ENCODE results near the gene ARHGAP1.
"Not testable (repeated sequence)": the region's sequence is repeated elsewhere in the genome, so short reads cannot be mapped to it uniquely, and the experiment has no call there.

Gene ARHGAP1

DNA sequence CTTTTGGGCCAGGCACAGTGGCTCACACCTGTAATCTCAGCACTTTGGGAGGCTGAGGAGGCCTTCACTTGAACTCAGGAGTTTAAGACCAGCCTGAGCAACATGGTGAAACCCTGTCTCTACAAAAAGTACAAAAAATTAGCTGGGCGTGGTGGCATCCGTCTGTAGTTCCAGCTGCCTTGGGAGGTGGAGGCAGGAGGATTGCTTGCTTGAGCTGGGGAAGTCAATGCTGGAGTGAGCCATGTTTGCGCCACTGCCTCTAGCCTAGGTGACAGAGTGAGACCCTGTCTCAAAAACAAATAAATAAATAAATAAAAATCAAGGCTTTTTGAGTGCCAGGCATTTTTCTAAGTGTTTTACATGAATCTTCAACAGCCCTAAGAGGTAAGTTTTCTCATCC lies 29.9 kb downstream of the ARHGAP1 start:
- not testable (repeated sequence) for DNase-seq

DNA sequence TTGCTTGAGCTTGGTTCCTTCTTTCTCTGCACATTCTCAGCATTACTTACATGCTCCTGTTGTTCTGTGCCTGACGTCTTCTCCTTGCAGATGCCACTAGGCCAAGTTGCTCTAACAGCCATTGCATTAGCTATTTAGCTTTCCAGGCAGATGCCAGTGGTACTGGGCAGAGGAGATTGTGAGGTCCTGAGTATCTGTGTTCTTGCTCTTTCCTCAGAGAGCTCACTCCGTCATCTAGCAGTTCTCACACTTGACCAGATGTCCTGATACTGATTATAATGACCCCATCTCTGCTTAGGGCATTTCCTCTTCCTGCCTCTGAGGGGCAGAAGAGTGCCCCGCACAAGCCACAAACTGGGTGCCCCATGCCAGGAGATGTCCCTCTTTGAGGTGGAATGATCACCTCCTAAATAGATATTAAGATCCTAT lies 30.7 kb downstream of the ARHGAP1 start:
- DNase-seq: no peak

DNA sequence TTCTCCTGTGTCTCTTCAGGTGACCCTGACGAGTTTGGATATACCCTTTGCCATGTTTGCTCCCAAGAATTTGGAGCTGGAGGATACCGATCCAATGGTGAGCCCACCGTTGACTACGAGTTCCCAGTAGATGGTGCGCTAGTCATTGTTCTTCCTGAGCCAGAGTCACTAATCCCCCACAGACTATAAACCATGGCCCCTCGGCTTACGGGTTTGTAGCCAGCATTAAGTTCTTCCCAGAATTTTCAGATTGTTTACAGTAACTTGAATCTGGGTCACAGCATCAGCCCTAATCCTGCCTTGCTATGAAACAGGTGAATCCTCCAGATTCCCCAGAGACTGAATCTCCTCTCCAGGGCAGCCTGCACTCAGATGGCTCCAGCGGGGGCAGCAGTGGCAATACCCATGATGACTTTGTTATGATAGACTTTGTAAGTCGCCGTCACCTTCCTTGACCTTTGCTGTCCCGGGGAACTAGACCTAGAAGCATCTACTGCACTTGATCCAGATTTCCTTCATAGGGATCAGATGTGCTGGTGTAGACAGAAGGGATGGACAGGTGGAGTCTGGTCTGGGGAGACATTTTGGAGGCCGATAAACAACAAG lies 31.8 kb downstream of the ARHGAP1 start:
- no peak for DNase-seq

DNA sequence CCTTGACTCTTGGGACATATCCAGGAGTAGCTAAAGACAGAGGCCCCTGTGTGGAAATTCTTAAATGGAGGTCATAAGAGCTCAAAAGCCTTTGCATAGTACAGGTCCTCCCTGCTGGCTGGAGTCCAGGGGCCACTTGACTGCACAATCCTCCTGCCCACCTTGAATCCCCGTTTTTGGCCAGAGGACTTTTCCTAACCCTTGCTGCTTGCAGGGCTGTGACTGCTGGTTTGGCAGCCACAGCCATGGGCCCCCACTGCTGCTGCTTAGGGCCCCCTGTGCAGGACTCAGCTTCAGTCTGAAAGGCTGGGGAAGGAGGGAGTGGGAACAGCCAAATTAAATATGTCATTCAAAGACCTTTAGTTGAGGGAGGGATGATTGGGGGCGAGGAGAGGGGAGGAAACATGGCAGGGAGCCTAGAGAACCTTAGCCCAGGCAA lies 33.4 kb downstream of the ARHGAP1 start:
- DNase-seq: no peak

- DNase-seq: no peak
These were observed 33.9 kb downstream of the ARHGAP1 start for GRCh38 chr11:46666516-46666915.

DNA sequence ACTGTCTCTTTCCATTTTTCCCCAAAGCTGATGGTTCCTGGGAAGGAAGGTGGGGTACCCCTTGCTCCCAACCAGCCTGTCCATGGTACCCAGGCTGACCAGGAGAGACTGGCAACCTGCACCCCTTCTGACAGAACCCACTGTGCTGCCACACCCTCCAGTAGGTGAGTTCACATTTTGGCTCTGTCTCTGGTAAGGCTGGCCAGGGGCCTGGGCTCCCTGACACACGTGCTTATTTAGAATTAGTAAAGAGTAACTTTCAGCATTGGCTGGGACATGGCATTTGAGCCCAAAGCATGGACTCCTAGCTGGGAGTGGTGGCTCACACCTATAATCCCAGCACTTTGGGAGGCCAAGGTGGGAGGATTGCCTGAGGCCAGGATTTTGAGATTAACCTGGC lies 35.1 kb downstream of the ARHGAP1 start:
- DNase-seq: no peak

DNA sequence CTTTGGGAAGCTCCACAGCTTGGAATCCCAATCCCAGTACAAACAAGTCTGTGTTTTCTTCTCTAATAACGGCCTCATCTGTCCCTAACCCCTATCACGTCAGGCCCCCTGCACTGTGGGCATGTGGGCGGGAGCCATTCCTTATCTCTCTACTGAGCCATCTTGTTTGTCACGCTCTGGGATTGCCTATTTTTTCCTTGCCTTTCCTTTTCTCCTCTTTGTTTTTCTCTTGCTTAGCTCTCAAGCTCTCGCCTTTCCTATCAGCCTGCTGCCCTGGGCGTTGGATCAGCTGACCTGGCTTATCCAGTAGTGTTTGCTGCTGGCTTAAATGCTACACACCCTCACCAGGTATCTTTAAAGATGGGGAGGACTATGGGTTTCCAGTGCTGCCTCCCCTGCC lies 35.8 kb downstream of the ARHGAP1 start:
- no peak for DNase-seq

GRCh38 chr11:46663277-46663940 lies 37.0 kb downstream of the ARHGAP1 start:
- DNase-seq: no peak

DNA sequence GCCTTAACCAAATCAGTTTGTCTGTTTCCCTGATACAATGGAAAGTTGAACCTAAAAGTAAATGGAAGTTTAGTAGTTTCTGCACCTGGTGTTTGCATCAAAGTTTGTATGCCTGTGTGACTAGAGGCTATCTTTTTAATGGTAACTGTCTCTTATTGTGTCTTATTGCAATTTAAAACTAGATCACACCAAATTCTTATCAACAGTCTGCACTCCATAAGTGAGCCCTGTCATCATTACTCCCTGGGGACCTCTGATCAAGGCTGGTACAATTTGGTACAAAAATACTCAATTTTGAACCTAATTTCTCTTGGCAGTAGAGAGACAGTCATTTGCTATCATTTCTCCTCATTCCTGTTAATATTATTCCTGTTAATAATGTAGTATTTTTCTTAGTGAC lies 38.1 kb downstream of the ARHGAP1 start:
- no peak for DNase-seq

GRCh38 chr11:46661836-46662235 lies 38.6 kb downstream of the ARHGAP1 start:
- DNase-seq: no peak

- no peak for DNase-seq
These were observed 40.5 kb downstream of the ARHGAP1 start for GRCh38 chr11:46659908-46660307.

DNA sequence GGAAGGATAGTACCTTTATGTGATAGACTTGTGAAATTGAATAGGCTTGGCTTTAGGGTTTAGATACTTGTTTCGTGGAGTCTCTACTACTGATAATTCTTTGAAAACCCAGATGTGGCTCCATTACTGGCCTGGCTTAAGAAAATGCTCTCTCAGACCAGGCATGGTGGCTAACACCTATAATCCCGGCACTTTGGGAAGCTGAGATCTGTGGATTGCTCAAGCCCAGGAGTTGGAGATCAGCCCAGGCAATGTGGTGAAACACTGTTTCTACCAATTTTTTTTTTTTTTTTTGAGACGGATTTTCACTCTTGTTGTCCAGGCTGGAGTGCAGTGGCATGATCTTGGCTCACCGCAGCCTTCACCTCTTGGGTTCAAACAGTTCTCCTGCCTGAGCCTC lies 42.2 kb downstream of the ARHGAP1 start:
- no peak for DNase-seq

GRCh38 chr11:46657186-46657585 lies 43.2 kb downstream of the ARHGAP1 start:
- no peak for DNase-seq

- no peak for DNase-seq
These were observed 44.8 kb downstream of the ARHGAP1 start for GRCh38 chr11:46655631-46656030.

DNA sequence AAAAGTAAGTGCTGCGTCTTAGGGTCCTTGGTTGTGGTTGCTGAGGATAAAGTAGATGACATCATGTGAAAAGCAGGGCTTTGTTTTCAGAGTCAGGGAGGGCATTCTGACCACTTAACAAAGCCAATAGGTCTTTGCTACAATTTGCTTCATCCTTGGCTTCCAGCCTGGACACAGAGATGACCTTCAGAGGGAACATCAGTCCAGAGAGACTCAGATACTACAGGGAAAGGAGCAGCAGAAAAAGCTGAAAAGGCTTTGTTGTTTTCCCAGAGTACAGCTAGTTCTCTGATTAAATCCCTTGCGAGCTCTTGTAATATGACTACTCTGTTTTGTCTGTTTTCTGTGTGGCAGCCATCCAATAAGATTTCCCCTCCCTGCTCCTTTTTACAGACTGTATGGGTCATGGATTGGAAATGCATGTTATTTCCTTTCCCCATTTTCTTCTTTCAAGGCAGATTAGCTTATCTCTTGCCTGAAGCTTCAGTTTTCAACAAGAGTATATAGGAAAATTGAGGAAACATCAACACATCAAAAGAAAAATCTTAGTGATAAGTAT lies 51.2 kb downstream of the ARHGAP1 start:
- DNase-seq: peak; percentile 38

GRCh38 chr11:46643986-46644385 lies 56.4 kb downstream of the ARHGAP1 start:
- no peak for DNase-seq

DNA sequence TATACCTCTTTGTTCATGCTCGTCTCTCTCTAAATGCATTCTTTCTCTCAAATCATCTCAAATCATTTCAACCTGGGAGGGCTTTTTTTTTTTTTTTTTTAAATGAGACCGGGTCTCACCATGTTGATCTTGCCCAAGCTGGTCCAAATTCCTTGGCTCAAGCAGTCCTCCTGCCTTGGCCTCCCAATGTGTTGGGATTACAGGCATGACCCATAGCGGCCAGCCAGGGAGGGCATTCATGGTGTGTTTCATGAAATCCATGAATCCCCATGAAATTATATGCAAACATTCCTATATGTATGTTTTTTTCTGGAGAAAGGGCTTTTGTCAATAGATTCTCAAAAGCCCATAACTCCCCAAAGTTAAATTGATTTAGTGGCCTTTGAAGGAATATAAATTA lies 56.9 kb downstream of the ARHGAP1 start:
- no peak for DNase-seq

- DNase-seq: no peak
These were observed 57.6 kb downstream of the ARHGAP1 start for GRCh38 chr11:46642627-46643335.

- no peak for DNase-seq
These were observed 58.8 kb downstream of the ARHGAP1 start for GRCh38 chr11:46641639-46642038.

- DNase-seq: no peak
These were observed 60.2 kb downstream of the ARHGAP1 start for GRCh38 chr11:46640036-46640788.

DNA sequence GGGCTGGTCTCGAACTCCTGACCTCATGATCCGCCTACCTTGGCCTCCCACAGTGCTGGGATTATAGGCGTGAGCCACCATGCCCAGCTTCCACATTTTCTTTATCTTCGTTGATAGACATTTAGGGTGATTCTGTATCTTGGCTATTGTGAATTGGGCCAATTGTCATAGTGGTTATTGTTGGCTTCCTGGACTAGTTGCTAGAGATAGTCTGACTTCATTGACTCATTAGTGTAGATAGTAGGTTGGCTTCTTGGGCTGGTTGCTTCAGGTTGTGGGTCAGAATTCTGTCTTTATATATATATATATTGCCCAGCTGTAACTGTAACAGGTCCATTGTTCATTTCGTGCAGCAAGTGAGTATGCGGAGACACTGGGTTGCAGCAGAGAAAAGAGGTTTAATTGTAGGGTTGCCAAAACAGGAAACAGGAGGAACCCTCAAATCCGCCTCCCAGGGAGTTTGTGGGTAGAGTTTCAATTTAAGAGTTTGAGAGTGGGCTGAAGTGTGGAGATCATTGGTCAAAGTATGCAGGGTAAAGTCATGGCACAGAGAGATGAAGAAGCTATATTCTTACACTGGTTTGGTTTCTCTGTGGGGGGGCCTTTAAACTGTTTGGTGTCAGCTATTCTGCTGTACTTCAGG lies 61.1 kb downstream of the ARHGAP1 start:
- no peak for DNase-seq

GRCh38 chr11:46637546-46637945 lies 62.9 kb downstream of the ARHGAP1 start:
- no peak for DNase-seq

All from T1000 (cell line).